ENCODE measurements around the gene LTO1. TPM values are rescaled to one million over a fixed set of nuclear protein-coding genes. Genes with fewer than 3 reads are reported as not detected.

LTO1 gene
- total and polyA plus RNA-seq, 2 of the 13 experiments (the other 11 are each of a cell fraction or from before 2014, with no cell fraction given), result 11.8 to 15.0 TPM

- TF ChIP-seq ZBTB42 (CRISPR knock-in tag; IDR thresholded peaks at IDR 0.05) (no peak), ZNF564 (CRISPR knock-in tag; IDR thresholded peaks at IDR 0.05) (peak; percentile 82; the same call in 1 of the 2 replicates), ZNF747 (CRISPR knock-in tag; IDR thresholded peaks at IDR 0.05; ENCODE audit: borderline replicate concordance) (peak; percentile 42; the same call in 1 of the 2 replicates), HMGXB4 (CRISPR knock-in tag; IDR thresholded peaks at IDR 0.05; ENCODE audit: borderline replicate concordance in 1 of 2, low read depth in 1 of 2) (peak; percentile 80 to 92), ZNF788 (CRISPR knock-in tag; IDR thresholded peaks at IDR 0.05; ENCODE audit: borderline replicate concordance) (peak; percentile 26; the same call in 1 of the 2 replicates), IKZF4 (CRISPR knock-in tag; IDR thresholded peaks at IDR 0.05; ENCODE audit: borderline replicate concordance, low read depth, not compliant biosample characterization) (peak; percentile 10), ARNTL (CRISPR knock-in tag; IDR thresholded peaks at IDR 0.05) (0 out of 2 replicates have a peak, but pooled peaks have one; percentile 36)
Observed at GRCh38 chr11:69642913-69643632, 32.1 kb downstream of the LTO1 start (continued).

- ATAC-seq, result no peak
- peaks cover 36% of the 10 kb centered on the region for H4K20me1 ChIP-seq (ENCODE audit: insufficient read depth, low read length)
- H3K27ac ChIP-seq (ENCODE audit: extremely low read length, insufficient read depth, low read length), result peak overlapping the region; percentile 87
- ChIA-PET POLR2A (interaction anchor here (0.9 to 5.5 kb wide), 10 partner anchors 13 to 540 kb away, joined by 3 to 40 read pairs (median 3); partner anchors contain the start of gene LTO1), CTCF (ENCODE audit: low intra/inter-chr PET ratio, low total read pairs) (interaction anchor here (0.8 to 4.1 kb wide), 5 partner anchors 28 to 541 kb away, joined by 3 to 26 read pairs (median 9); no protein-coding TSS in a partner anchor)
- no TSS peak for BruUV-seq (replicated peaks)
- TF ChIP-seq USF2 (IDR thresholded peaks at IDR 0.05; ENCODE audit: low read depth, low read length), result no peak
- TF ChIP-seq USF2 (CRISPR knock-in tag; IDR thresholded peaks at IDR 0.05; ENCODE audit: borderline replicate concordance), result no peak
- no peak for TF ChIP-seq SNAPC2 (CRISPR knock-in tag; IDR thresholded peaks at IDR 0.05)
- no peak for TF ChIP-seq GATAD1 (CRISPR knock-in tag; IDR thresholded peaks at IDR 0.05)
- peak; percentile 2; the same call in 1 of the 2 replicates for TF ChIP-seq GABPB1 (CRISPR knock-in tag; IDR thresholded peaks at IDR 0.05)
- TF ChIP-seq RBFOX2 (IDR thresholded peaks at IDR 0.05; ENCODE audit: low read depth, low read length), result peak; percentile 5; the same call in 1 of the 2 replicates
- TF ChIP-seq ZFY (CRISPR knock-in tag; IDR thresholded peaks at IDR 0.05), result peak; percentile 1; the same call in 1 of the 2 replicates
- TF ChIP-seq ZFX (CRISPR knock-in tag; IDR thresholded peaks at IDR 0.05; ENCODE audit: low read depth), result peak; percentile 2; the same call in 1 of the 2 replicates
- TF ChIP-seq ZIK1 (CRISPR knock-in tag; IDR thresholded peaks at IDR 0.05; ENCODE audit: borderline replicate concordance, low read depth), result 0 out of 2 replicates have a peak, but pooled peaks have one; percentile 6
- peak; percentile 29 for TF ChIP-seq AGO2 (optimal IDR thresholded peaks at IDR 0.05; ENCODE audit: low read depth, low read length)
- intact Hi-C loops (cut with micrococcal nuclease; ENCODE audit: unreplicated experiment), result loop anchor here (5.0 to 10.0 kb wide), 4 partner anchors 148 to 538 kb away; no protein-coding TSS in a partner anchor
- WGBS (ENCODE audit: low lambda C conversion rate), result 0% methylated on average over 15 of the region's 40 CpGs
- H2AFZ ChIP-seq (ENCODE audit: low read length), result no peak overlapping the region
- H3K9me3 ChIP-seq (ENCODE audit: low read length), result no peaks in the 10 kb centered on the region
- H3K36me3 ChIP-seq (replicated peaks in 1 of 2; ENCODE audit: control insufficient read depth in 1 of 2, insufficient read depth in 2 of 2, low read length in 2 of 2), result peaks cover 18 to 32% of the 10 kb centered on the region in 2 experiments
- no peak for DNase-seq (ENCODE audit: low spot score)
- H3K4me2 ChIP-seq (ENCODE audit: low read depth, low read length), result peak overlapping the region; percentile 72; the same call in 1 of the 2 replicates
- in situ Hi-C loops (cut with HindIII; ENCODE audit: extremely low pct_ligation_motif_present, low pct_unique_long_range_greater_than_20kb), result loop anchor here (5.0 to 25.0 kb wide), 3 partner anchors 205 to 350 kb away; partner anchors contain the start of gene MYEOV
- H3K4me3 ChIP-seq (replicated peaks in 1 of 3; ENCODE audit: insufficient read depth in 1 of 3, low read depth in 2 of 3, low read length in 3 of 3), result peak overlapping the region; percentile 86 to 99 (median 94)
- H3K9ac ChIP-seq (ENCODE audit: insufficient read depth, low read depth, low read length), result peak overlapping the region; percentile 95
- peaks cover 27% of the 10 kb centered on the region for H3K4me1 ChIP-seq (ENCODE audit: insufficient read depth, low read length)
- no peak for FAIRE-seq
- peaks cover 0 to 5% of the 10 kb centered on the region in 2 experiments; a peak in 1 of 5 replicates for H3K27me3 ChIP-seq (ENCODE audit: control insufficient read depth in 1 of 2, insufficient read depth in 2 of 2, low read length in 2 of 2)
- H3K79me2 ChIP-seq (ENCODE audit: insufficient read depth, low read length), result peaks cover 31% of the 10 kb centered on the region
Observed at GRCh38 chr11:69642549-69642912, 32.6 kb downstream of the LTO1 start.

All from HepG2 (cell line).